ENCODE results near the gene MAPK8IP3.

MAPK8IP3 gene

GRCh38 chr16:1705688-1706385 is at the start of gene MAPK8IP3:
Gene MAPK8IP3 (plus strand): TSS chr16:1706195. CDS start chr16:1706340, 145 bp downstream.
- peak; percentile 70 for DNase-seq

GRCh38 chr16:1656808-1657617 is 49.0 kb upstream of the MAPK8IP3 start:
- no peak for DNase-seq

- DNase-seq: no peak
These were observed 48.2 kb upstream of the MAPK8IP3 start for GRCh38 chr16:1657841-1658240.

- no peak for DNase-seq
These were observed 47.0 kb upstream of the MAPK8IP3 start for GRCh38 chr16:1659031-1659430.

GRCh38 chr16:1661826-1662225 is 44.2 kb upstream of the MAPK8IP3 start:
- DNase-seq: no peak

- no peak for DNase-seq
These were observed 43.5 kb upstream of the MAPK8IP3 start for GRCh38 chr16:1662543-1662942.

- DNase-seq: no peak
These were observed 40.2 kb upstream of the MAPK8IP3 start for GRCh38 chr16:1665829-1666228.

GRCh38 chr16:1666316-1666715 is 39.7 kb upstream of the MAPK8IP3 start:
- no peak for DNase-seq

GRCh38 chr16:1667271-1667670 is 38.7 kb upstream of the MAPK8IP3 start:
- DNase-seq: no peak

- no peak for DNase-seq
These were observed 38.1 kb upstream of the MAPK8IP3 start for GRCh38 chr16:1667916-1668315.

- DNase-seq: no peak
These were observed 37.2 kb upstream of the MAPK8IP3 start for GRCh38 chr16:1668612-1669319.

- DNase-seq: no peak
These were observed 36.3 kb upstream of the MAPK8IP3 start for GRCh38 chr16:1669698-1670097.

GRCh38 chr16:1670371-1670770 is 35.6 kb upstream of the MAPK8IP3 start:
- DNase-seq: no peak

GRCh38 chr16:1670866-1671265 is 35.1 kb upstream of the MAPK8IP3 start:
- DNase-seq: no peak

- DNase-seq: no peak
These were observed 32.4 kb upstream of the MAPK8IP3 start for GRCh38 chr16:1673424-1674151.

- no peak for DNase-seq
These were observed 31.7 kb upstream of the MAPK8IP3 start for GRCh38 chr16:1674306-1674705.

- DNase-seq: no peak
These were observed 31.0 kb upstream of the MAPK8IP3 start for GRCh38 chr16:1674751-1675664.

- DNase-seq: no peak
These were observed 29.3 kb upstream of the MAPK8IP3 start for GRCh38 chr16:1676661-1677060.

- DNase-seq: no peak
These were observed 28.7 kb upstream of the MAPK8IP3 start for GRCh38 chr16:1677339-1677738.

- DNase-seq: peak; percentile 89
These were observed 28.0 kb upstream of the MAPK8IP3 start, which contains the start of gene JPT2 for GRCh38 chr16:1677942-1678499. Gene JPT2 (plus strand): TSS chr16:1678279. CDS start chr16:1678313, 34 bp downstream.

GRCh38 chr16:1678500-1679098 is 27.4 kb upstream of the MAPK8IP3 start:
- DNase-seq: no peak

Measured in NCI-H774 (cell line).